ENCODE data around the gene DCXR.

DCXR gene

GRCh38 chr17:82055023-82055964 lies 17.8 kb upstream of the DCXR start:
- no peak for DNase-seq (ENCODE audit: low read depth)

DNA sequence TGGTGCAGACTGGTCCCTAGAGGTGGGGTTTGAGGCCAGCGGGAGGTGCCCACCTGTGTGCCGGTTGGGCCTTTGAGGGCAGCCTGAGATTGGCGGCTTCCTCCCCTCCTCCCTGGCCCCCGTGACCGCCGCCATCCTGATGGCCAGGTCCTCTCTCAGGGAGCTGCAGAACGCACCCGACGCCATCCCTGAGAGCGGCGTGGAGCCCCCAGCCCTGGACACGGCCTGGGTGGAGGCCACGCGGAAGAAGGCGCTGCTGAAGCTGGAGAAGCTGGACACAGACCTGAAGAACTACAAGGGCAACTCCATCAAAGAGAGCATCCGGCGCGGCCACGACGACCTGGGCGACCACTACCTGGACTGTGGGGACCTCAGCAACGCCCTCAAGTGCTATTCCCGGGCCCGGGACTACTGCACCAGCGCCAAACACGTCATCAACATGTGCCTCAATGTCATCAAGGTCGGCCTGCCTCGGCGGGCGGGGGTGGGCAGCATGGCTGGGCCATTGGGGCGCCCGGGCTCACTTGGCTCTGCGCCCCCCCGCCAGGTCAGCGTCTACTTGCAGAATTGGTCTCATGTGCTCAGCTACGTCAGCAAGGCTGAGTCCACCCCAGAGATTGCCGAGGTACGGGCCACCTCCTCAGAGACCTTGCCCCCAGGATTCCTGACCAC lies 17.0 kb upstream of the DCXR start:
- DNase-seq (ENCODE audit: low read depth) = no peak

DNA sequence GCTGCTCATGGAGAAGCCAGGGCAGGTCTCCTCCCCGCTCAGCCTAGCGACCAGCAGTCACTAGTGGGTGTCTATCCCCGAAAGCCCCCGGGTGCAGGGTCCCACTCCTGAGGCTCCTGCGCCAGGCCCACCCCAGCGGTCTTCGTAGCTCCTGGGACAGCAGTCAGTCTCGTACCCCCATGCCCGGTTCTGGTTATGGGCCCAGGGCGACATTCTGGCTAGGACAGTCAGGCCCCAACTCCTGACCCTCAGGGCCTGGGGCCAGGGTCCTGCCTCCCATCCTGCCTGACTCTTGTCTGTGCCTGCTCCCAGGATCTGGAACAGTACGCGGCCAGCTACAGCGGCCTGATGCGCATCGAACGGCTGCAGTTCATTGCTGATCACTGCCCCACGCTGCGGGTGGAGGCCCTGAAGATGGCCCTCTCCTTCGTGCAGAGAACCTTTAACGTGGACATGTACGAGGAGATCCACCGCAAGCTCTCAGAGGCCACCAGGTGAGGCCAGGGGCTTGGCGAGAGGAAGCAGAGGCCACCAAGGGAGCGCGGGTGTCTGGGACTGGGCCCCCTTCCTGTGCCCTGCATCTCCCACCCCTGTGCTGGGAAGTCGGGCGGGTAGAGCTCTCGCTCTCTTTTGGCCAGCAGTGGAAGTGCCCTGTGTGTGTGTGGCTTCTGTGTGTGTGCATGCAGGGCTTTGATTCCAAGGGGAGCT lies 16.2 kb upstream of the DCXR start:
- DNase-seq (ENCODE audit: low read depth) = no peak

DNA sequence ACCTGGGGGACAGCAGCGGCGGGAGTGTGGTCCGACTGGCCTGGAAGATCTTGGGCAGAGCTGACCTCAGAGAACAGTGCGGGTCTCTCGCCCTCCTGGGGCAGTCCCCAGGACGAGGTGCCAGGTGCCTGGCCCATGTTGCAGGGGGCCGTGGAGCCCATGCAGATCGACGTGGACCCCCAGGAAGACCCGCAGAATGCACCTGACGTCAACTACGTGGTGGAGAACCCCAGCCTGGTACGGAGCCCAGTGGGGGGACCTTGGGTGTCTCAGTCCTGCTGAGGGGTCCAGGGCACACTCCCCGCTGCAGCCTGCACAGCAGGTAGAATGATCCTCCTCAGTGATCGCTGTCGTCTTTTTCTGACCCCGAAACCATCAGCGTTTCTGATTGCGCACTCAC lies 15.6 kb upstream of the DCXR start:
- no peak for DNase-seq (ENCODE audit: low read depth)

DNA sequence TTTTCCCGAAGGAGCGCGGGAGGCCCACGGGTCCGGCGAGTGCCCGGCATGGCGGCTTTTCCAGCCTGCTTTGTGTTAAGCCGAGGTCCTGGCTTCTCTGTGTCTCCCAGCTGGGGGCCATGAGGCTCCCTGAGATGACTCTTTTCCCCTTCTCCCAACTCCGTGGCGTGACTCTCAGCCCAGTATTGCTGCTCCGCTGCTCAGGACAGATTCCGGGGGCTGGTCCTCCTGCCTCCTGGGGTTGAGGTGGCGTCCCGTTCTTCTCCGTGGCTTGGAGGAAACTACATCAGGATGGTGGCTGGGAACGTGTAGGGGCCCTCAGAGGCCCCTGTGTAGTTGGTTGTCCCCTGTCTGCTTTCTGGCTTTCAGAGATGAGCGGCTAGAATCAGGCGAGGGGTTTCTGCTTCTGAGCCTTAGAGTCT lies 15.2 kb upstream of the DCXR start:
- DNase-seq (ENCODE audit: low read depth) = no peak

DNA sequence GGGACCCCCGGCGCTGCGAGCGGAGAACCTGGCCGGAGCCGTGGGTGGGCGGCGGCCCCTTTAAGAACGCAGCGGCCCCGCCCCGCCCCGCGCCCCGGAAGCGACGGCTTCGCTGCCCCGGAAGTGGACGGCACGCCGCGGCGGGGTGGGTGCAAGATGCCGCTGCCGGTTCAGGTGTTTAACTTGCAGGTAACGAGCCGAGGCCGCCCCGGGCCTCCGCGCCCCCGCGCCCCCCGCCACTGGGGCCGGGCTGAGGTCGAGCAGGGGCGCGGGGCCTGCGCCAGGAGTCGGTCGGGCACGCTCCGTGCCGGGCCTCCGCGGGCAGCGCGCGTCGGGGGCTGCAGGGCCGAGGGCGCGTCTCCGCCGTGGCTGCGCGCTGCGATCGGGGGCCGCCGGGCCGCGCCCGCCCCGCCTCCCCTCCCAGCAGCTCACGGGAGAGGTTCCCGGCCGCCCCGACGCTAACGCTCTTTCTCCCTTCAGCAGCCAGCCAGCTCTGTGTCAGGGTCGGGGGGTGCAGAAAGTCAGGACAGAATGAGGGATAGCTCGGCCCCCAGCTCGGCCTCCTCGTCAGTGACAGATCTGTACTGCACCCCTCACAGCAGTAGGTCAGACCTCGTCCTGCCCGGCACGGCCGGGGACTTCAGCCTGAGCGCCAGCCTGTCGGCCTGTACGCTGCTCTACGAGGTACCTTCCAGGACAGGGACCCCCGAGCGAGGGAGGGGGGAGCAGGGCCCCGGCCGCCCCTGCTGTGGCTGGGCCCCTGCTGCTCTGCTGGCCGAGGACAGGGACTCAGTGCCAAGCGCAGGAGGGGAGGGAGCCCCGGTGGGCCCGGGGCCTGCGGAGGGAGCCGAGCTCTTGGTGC lies 14.5 kb upstream of the DCXR start, which contains the start of the genes GPS1 and RFNG:
Gene GPS1 (plus strand): TSS at position 123 of the 862 bp plus-strand sequence. CDS start 34 bp downstream, at position 157.
Gene RFNG (minus strand): TSS at position 36 of the 862 bp plus-strand sequence. CDS start 45 bp downstream, outside the sequence.
- no peak for DNase-seq (ENCODE audit: low read depth)

GRCh38 chr17:82050761-82051641 lies 13.5 kb upstream of the DCXR start:
- DNase-seq (ENCODE audit: low read depth) = no peak

GRCh38 chr17:82050152-82050760 lies 12.8 kb upstream of the DCXR start:
- no peak for DNase-seq (ENCODE audit: low read depth)

DNA sequence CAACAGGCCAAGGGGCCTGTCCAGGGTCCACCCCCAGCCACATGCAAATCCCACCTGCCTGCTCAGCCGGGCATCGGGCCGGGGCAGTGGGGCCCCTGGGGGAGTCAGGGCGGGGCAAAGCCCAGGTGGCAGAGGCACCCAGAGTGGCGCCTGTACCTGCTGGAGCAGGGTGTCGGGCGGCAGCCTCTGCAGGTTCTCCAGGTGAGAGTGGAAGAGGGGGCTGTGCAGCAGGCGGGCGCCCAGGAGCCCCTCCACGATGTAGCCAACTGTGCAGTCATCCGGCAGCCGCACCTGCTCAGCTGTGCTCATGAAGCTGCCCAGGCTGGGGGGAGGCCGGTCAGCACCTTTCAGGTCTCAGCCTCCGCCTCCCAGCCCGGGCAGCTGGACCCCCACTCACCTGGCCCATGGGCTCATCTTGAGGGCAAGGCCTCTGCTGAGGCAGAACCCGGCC lies 12.0 kb upstream of the DCXR start:
- no peak for DNase-seq (ENCODE audit: low read depth)

DNA sequence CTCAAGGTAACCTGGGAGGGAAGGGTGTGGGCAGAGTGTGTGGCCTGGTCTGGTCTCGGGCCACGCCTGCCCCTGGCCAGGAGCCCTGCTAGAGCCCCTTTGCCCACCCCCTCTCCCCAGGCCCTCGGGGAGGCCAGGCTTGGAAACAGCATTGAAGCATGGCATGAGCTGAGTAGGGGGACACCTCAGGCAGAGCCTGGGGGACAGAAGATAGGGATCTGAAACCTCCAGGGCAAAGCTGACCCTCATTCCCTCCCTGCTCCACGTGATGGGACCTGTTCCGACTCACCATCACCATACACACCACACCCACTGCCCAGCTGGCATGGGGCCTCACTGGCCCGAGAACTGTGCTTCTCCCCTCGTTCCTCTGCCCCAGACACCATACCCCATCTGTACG lies 11.6 kb upstream of the DCXR start:
- DNase-seq (ENCODE audit: low read depth) = no peak

- DNase-seq (ENCODE audit: low read depth) = no peak
These were observed 11.1 kb upstream of the DCXR start for GRCh38 chr17:82048571-82048971.

DNA sequence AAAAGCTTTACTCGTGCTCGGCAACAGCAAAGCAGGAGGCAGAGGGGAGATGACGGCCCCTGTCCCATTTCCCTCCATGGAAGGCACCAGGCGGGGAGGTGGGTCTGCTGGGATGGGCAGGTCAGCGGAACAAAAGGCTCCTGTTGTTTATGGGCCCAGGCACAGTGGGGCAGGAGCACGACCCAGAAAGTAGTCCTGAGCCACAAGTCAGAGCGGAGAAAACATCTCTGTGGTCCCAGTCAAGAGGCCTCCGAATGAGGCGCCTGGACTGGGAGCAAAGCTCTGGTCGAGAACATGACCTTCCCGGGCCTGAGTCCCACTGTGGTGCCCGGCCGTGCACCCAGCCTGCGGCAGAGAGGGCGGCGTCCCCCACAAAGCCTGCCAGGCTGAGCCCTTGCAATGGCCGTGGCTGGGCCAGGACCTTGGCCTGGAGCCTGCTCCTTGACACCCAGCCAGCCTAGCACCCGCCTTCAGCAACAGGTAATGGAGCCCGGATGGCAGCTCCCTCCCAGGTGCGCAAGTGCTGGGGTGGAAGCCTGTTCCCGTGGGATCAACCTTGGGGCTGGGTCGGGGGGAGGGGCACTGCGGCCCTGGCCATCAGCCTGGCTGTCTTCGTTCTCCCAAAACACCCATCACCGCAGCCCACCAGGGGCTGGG lies 10.5 kb upstream of the DCXR start:
- no peak for DNase-seq (ENCODE audit: low read depth)

GRCh38 chr17:82047379-82047778 lies 9.9 kb upstream of the DCXR start:
- DNase-seq (ENCODE audit: low read depth) = no peak

- no peak for DNase-seq (ENCODE audit: low read depth)
These were observed 9.4 kb upstream of the DCXR start for GRCh38 chr17:82046903-82047302.

DNA sequence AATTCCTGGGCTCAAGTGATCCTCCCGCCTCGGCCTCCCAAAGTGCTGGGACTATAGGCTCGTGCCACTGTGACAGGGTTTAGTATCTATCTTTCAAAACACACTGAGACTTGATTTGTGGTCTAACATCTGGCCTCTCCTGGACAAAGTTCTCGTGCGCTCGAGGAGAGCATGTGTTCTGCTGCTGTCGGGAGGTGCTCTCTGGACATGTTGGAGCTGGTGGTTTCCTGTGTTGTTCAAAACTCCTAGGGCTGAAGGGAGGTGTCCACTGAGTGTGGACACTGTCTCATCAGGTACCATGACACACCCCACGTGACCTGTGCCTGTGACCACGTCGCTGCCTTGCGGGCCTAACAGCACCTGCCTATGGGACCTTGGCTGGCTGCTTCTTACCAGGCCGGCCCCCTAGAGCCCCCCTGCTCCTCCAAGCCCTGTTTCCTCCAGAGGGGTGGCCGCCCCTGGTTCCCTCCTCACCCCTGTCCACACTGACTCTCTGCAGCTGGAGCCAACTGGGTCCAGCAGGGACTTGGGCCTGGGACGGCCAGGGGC lies 8.5 kb upstream of the DCXR start:
- no peak for DNase-seq (ENCODE audit: low read depth)

DNA sequence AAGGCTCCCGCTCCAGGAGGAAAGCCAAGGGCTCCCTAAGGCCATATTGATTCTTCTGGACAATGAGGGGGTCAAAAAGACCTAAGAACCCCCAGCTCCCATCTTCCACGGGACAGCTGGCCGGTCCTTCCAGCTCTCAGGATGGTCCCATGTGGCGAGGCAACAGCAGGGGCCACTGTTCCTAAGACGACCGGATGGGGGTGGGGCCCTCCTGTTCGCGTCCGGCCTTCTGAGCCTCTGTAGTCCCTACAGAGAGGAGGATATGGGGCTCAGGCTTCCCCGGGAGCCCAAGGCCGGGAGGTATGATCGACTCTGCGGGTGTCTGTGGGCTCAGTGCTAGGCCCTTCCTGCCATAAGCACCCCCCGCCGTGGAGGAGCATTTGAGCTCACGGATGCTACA lies 6.0 kb upstream of the DCXR start:
- no peak for DNase-seq (ENCODE audit: low read depth)

- DNase-seq (ENCODE audit: low read depth) = no peak
These were observed 5.2 kb upstream of the DCXR start for GRCh38 chr17:82042649-82043048.

- DNase-seq (ENCODE audit: low read depth) = no peak
These were observed 3.8 kb upstream of the DCXR start for GRCh38 chr17:82041144-82041814.
